Spleen (tissue), 3 donors: Measurements from ENCODE around the gene CCDC91.

ENCODE experiments used
- POLR2A ChIP-seq, 3 donors: fragments of 450-650 bp; IDR thresholded peaks; one replicate each; pipeline ENCODE4 v1.5.1; 2017; ENCODE audit warnings: antibody characterized with exemption in 3 of 3, mild to moderate bottlenecking in 1 of 3
- POLR2AphosphoS5 ChIP-seq, 3 donors: sonication (generic); formaldehyde crosslinking; IDR thresholded peaks; one replicate each; pipeline ENCODE4 v1.5.1; 2017; ENCODE audit warnings: antibody characterized with exemption in 3 of 3

DNA sequence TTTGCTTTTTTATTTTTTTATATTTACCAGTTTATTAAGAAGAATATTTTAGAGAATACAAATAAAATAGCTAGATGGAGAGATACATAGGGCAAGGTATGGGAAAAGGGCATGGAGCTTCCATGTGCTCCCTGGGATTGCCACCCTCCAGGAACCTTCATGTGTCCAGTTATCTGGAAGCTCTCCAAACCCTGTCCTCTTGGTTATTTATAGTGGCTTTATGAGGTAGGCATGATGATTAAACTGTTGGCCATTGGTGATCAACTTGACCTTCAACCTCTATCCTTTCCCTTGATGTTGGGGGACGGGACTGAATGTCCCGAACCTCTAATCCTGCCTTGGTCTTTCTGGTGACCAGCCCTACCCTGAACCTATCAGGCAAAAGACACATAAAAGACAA, 156.3 kb downstream of the CCDC91 start:
- no peak for TF ChIP-seq POLR2AphosphoS5 (IDR thresholded peaks at IDR 0.05)
- no peak for TF ChIP-seq POLR2A (IDR thresholded peaks at IDR 0.05)
